HCT116 (cell line): ENCODE data around the gene RNASET2. TPM values are rescaled to one million over a fixed set of nuclear protein-coding genes. Genes with fewer than 3 reads are reported as not detected.

Source experiments
- ATAC-seq: fragments of 200-7000 bp; cut with Tn5 transposase; 2 replicates; pipeline ENCODE4 v1.9.1; 2020; ENCODE audit warnings: mild to moderate bottlenecking, moderate library complexity
- BruUV-seq: library from RNA; stranded (reverse); fragments of 400-500 nt; replicated peaks from 2 replicates; lab custom pipeline; 2021; lab: Mats Ljungman, UMichigan
- CTCF ChIA-PET: fragments of 300-600 bp; sonication (Branson Sonifier 250); formaldehyde crosslinking; loops from one replicate; lab custom pipeline; 2021; ENCODE audit warnings: antibody characterized with exemption; lab: Charles Lee
- POLR2A ChIA-PET: fragments of 300-600, 350-600 bp; sonication (Branson Sonifier 250); formaldehyde crosslinking; loops from one replicate; lab custom pipeline; 2021; ENCODE audit warnings: antibody characterized with exemption; lab: Charles Lee
- RAD21 ChIA-PET, 2 experiments: fragments of 300-600 bp; sonication (Branson Sonifier 250); formaldehyde crosslinking; loops; one replicate each; lab custom pipeline; 2023; ENCODE audit warnings: low total read pairs in 2 of 2; ENCODE audit not compliant: uncharacterized antibody in 2 of 2, unreplicated experiment in 2 of 2, low non-redundant PET in 1 of 2; lab: Charles Lee
- DNase-seq: peaks from one replicate; pipeline ENCODE4 v3.0.0-alpha.2; 2010; ENCODE audit warnings: low read depth, low spot score
- H2AFZ ChIP-seq: fragments of 200-600 bp; shearing (Covaris generic), sonication (generic); 2 replicates; pipeline ENCODE4 v1.6.1; 2017; ENCODE audit warnings: low read depth, mixed run types, mixed read lengths, antibody characterized with exemption, low read length; ENCODE audit not compliant: poor library complexity, severe bottlenecking
- H3K27ac ChIP-seq: 2 replicates; pipeline ENCODE4 v1.5.1; 2012; ENCODE audit warnings: low read depth, low read length
- H3K27me3 ChIP-seq: fragments of 200-600 bp; sonication (generic); 2 replicates; pipeline ENCODE4 v1.6.1; 2016; ENCODE audit warnings: mixed run types, low read length, mixed read lengths; ENCODE audit not compliant: insufficient read depth
- H3K36me3 ChIP-seq, 2 experiments: fragments of 200-500 bp in 1 of 2; fragments of 200-600 bp in 1 of 2; sonication (Bioruptor generic) in 1 of 2; sonication (generic) in 1 of 2; 2 replicates each; pipeline versions ENCODE4 v1.5.1 to v1.6.1; 2014 to 2016; ENCODE audit warnings: low read length in 2 of 2, inconsistent platforms in 1 of 2, mixed read lengths in 1 of 2, mixed run types in 1 of 2; ENCODE audit not compliant: insufficient read depth in 2 of 2, control insufficient read depth in 1 of 2
- H3K4me1 ChIP-seq, 2 experiments: fragments of 200-600 bp in 1 of 2; sonication (generic) in 1 of 2; 2 replicates each; pipeline versions ENCODE4 v1.5.1 to v1.6.1; 2012 to 2017; ENCODE audit warnings: low read length in 2 of 2, inconsistent platforms in 1 of 2, mild to moderate bottlenecking in 1 of 2, mixed read lengths in 1 of 2, mixed run types in 1 of 2, moderate library complexity in 1 of 2; ENCODE audit not compliant: insufficient read depth in 2 of 2, control insufficient read depth in 1 of 2
- H3K4me2 ChIP-seq: fragments of 200-600 bp; sonication (generic); 2 replicates; pipeline ENCODE4 v1.6.1; 2017; ENCODE audit warnings: mixed run types, low read length, mixed read lengths
- H3K4me3 ChIP-seq, 2 experiments: fragments of 200-600 bp in 1 of 2; sonication (generic) in 1 of 2; replicated peaks in 1 of 2; 2 replicates each; pipeline ENCODE4 v1.5.1; 2011 to 2016; ENCODE audit warnings: low read length in 2 of 2, control low read depth in 1 of 2, low read depth in 1 of 2, mild to moderate bottlenecking in 1 of 2, mixed read lengths in 1 of 2, mixed run types in 1 of 2
- H3K79me2 ChIP-seq: fragments of 200-600 bp; sonication (generic); 2 replicates; pipeline ENCODE4 v1.6.1; 2017; ENCODE audit warnings: mild to moderate bottlenecking, mixed run types, low read length, moderate library complexity, mixed read lengths; ENCODE audit not compliant: insufficient read depth
- H3K9ac ChIP-seq: fragments of 200-600 bp; sonication (generic); 2 replicates; pipeline ENCODE4 v1.6.1; 2016; ENCODE audit warnings: low read length, mixed read lengths
- H3K9me2 ChIP-seq: fragments of 200-600 bp; sonication (generic), shearing (Covaris generic); 2 replicates; pipeline ENCODE4 v1.6.1; 2017; ENCODE audit warnings: mixed run types, mild to moderate bottlenecking, moderate library complexity; ENCODE audit not compliant: insufficient read depth
- H3K9me3 ChIP-seq, 2 experiments: fragments of 200-500 bp in 1 of 2; fragments of 200-600 bp in 1 of 2; sonication (Bioruptor generic) in 1 of 2; sonication (generic) in 1 of 2; 2 replicates each; pipeline ENCODE4 v1.6.1; 2014 to 2017; ENCODE audit warnings: low read length in 2 of 2, mixed read lengths in 2 of 2, inconsistent platforms in 1 of 2, low read depth in 1 of 2, mild to moderate bottlenecking in 1 of 2, mixed run types in 1 of 2, moderate library complexity in 1 of 2; ENCODE audit not compliant: control insufficient read depth in 1 of 2, insufficient read depth in 1 of 2
- H4K20me1 ChIP-seq: fragments of 200-600 bp; sonication (generic), shearing (Covaris generic); 2 replicates; pipeline ENCODE4 v1.6.1; 2017; ENCODE audit warnings: mixed run types, mild to moderate bottlenecking, moderate library complexity; ENCODE audit not compliant: insufficient read depth
- CEBPB ChIP-seq: IDR thresholded peaks from 2 replicates; pipeline ENCODE4 v1.6.1; 2012; ENCODE audit warnings: low read depth
- CTCF ChIP-seq, 3 experiments: fragments of 200-600 bp in 1 of 3; sonication (generic) in 1 of 3; IDR thresholded peaks in 2 of 3; conservative IDR thresholded peaks in 1 of 3; 2 replicates each; pipeline ENCODE4 v1.5.1; 2012 to 2017; ENCODE audit warnings: low read depth in 2 of 3, low read length in 2 of 3, antibody characterized with exemption in 1 of 3, borderline replicate concordance in 1 of 3, control low read depth in 1 of 3, mild to moderate bottlenecking in 1 of 3, mixed read lengths in 1 of 3, mixed run types in 1 of 3, moderate library complexity in 1 of 3; ENCODE audit not compliant: insufficient read depth in 1 of 3
- EZH2phosphoT487 ChIP-seq: fragments of 200-600 bp; IDR thresholded peaks from 2 replicates; pipeline ENCODE4 v1.6.1; 2018; ENCODE audit warnings: antibody characterized with exemption, borderline replicate concordance
- MAX ChIP-seq: IDR thresholded peaks from 2 replicates; pipeline ENCODE4 v1.6.1; 2012
- RAD21 ChIP-seq: IDR thresholded peaks from 2 replicates; pipeline ENCODE4 v1.6.1; 2012; ENCODE audit warnings: low read depth, mild to moderate bottlenecking
- SIN3A ChIP-seq: IDR thresholded peaks from 2 replicates; pipeline ENCODE4 v1.6.1; 2012; ENCODE audit warnings: low read depth
- TCF7L2 ChIP-seq: IDR thresholded peaks from 2 replicates; pipeline ENCODE4 v1.7.0; 2011; ENCODE audit warnings: borderline replicate concordance, inconsistent platforms; ENCODE audit not compliant: insufficient read depth, insufficient read length; ENCODE audit errors: extremely low read depth
- ZBTB33 ChIP-seq: IDR thresholded peaks from 2 replicates; pipeline ENCODE4 v1.6.1; 2011; ENCODE audit warnings: mild to moderate bottlenecking, low read length, moderate library complexity; ENCODE audit not compliant: insufficient replicate concordance; ENCODE audit errors: extremely low read depth
- ZFX ChIP-seq: fragments of 450-650 bp; IDR thresholded peaks from 2 replicates; pipeline ENCODE4 v1.6.1; 2017
- ZNF274 ChIP-seq: fragments of 200-500 bp; sonication (Bioruptor generic); IDR thresholded peaks from 2 replicates; pipeline ENCODE4 v1.6.1; 2014; ENCODE audit warnings: mild to moderate bottlenecking, low read depth, low read length, inconsistent platforms
- intact Hi-C: fragments of 100-400 bp; cut with micrococcal nuclease; formaldehyde crosslinking; loops from 2 replicates; pipeline ENCODE4 v1.10.0; 2022
- total RNA-seq: library from RNA; stranded (reverse); gene quantifications from one replicate; pipeline ENCODE4 v1.2.1, GENCODE V29; 2021; ENCODE audit not compliant: unreplicated experiment
- TF ChIP-seq, protein P1 (sequence below): IDR thresholded peaks from 2 replicates; pipeline ENCODE4 v1.6.1; 2012

Gene RNASET2
- total RNA-seq, 1 experiment from 2014 or later = 32.8 TPM

GRCh38 chr6:166907871-166908806 lies 48.2 kb downstream of the RNASET2 start:
- Histone ChIP-seq H3K27me3 (no peaks in the 10 kb centered on the region), H2AFZ (no peak overlapping the region), H3K9ac (no peak overlapping the region), H3K36me3 (no peaks in the 10 kb centered on the region), H3K4me1 (peaks cover 2 to 11% of the 10 kb centered on the region in 2 experiments; a peak in 3 of 4 replicates), H3K4me3 (no peak overlapping the region), H4K20me1 (no peaks in the 10 kb centered on the region), H3K79me2 (no peaks in the 10 kb centered on the region), H3K27ac (no peak overlapping the region), H3K9me3 (no peaks in the 10 kb centered on the region), H3K9me2 (no peaks in the 10 kb centered on the region), H3K4me2 (no peak overlapping the region)
- intact Hi-C loops = no loop called here
- TF ChIP-seq TCF7L2 (no peak), RAD21 (no peak), ZNF274 (no peak), CEBPB (no peak), SIN3A (no peak), ZFX (no peak), CTCF (IDR thresholded peaks at IDR 0.05 in 2 of 3, conservative IDR thresholded peaks at IDR 0.05 in 1 of 3; ENCODE audit: borderline replicate concordance in 1 of 3, insufficient read depth in 1 of 3, low read depth in 2 of 3, low read length in 2 of 3) (no peak), MAX (no peak), EZH2phosphoT487 (no peak), ZBTB33 (no peak)
- TF ChIP-seq, protein P1, sequence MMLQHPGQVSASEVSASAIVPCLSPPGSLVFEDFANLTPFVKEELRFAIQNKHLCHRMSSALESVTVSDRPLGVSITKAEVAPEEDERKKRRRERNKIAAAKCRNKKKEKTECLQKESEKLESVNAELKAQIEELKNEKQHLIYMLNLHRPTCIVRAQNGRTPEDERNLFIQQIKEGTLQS = no peak
- CTCF ChIA-PET = no interaction called here
- ATAC-seq (no peak), DNase-seq (no peak)
- RAD21 ChIA-PET = no interaction called here
- BruUV-seq = no TSS peak
- POLR2A ChIA-PET = no interaction called here
